Skin epidermis (tissue), 12 donors: ENCODE measurements around the gene TRMT112.
"Not testable (repeated sequence)": the region's sequence is repeated elsewhere in the genome, so short reads cannot be mapped to it uniquely, and the experiment has no call there.

Source experiments
- H3K27ac ChIP-seq, 21 experiments: fragments of 200-600 bp; sonication (generic) in 11 of 21; one replicate each; pipeline ENCODE4 v1.5.0; 2020; ENCODE audit warnings: mild to moderate bottlenecking in 3 of 21, inconsistent platforms in 2 of 21, moderate library complexity in 2 of 21
- H3K4me3 ChIP-seq, 7 experiments: fragments of 200-600 bp; sonication (generic) in 2 of 7; one replicate each; pipeline ENCODE4 v1.5.0; 2020; ENCODE audit warnings: inconsistent platforms in 2 of 7, mild to moderate bottlenecking in 2 of 7, moderate library complexity in 1 of 7

Gene TRMT112

DNA sequence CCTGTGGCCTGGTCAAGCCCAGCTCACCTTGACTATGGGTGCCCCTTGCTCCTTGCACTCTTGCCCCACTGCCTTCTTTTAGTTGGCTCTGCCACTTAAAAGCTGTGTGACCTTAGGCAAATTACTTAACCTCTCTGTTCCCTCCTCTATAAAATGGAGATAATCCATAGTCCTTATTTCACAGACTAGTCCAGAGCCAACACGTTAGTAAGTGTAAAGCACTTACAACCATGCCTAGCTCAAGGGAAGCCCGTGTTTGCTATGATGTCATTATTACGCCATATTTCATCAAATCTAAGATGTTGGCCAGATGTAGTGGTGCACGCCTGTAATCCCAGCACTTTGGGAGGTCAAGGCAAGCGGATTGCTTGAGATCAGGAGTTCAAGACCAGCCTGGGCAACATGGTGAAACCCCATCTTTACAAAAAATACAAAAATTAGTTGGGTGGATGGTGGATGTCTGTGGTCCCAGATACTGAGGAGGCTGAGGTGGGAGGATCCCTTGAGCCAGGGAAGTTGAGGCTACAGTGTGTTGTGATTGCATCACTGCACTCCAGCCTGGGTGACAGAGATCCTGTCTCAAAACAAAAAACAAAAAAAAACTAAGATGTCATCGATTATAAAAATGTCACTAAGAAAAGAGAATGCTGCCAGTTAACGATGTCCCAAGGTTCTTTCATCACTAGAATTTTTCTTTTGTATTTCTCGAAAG is 20.3 kb upstream of the TRMT112 start:
- Histone ChIP-seq H3K27ac (no peak overlapping the region), H3K4me3 (no peak overlapping the region)

GRCh38 chr11:64334764-64335735 is 17.7 kb upstream of the TRMT112 start:
- peak overlapping the region in 8 of 21 experiments; percentile 7 to 73 (median 48) for H3K27ac ChIP-seq
- no peak overlapping the region for H3K4me3 ChIP-seq

GRCh38 chr11:64333556-64333955 is 16.2 kb upstream of the TRMT112 start:
- Histone ChIP-seq H3K27ac (no peak overlapping the region), H3K4me3 (no peak overlapping the region)

DNA sequence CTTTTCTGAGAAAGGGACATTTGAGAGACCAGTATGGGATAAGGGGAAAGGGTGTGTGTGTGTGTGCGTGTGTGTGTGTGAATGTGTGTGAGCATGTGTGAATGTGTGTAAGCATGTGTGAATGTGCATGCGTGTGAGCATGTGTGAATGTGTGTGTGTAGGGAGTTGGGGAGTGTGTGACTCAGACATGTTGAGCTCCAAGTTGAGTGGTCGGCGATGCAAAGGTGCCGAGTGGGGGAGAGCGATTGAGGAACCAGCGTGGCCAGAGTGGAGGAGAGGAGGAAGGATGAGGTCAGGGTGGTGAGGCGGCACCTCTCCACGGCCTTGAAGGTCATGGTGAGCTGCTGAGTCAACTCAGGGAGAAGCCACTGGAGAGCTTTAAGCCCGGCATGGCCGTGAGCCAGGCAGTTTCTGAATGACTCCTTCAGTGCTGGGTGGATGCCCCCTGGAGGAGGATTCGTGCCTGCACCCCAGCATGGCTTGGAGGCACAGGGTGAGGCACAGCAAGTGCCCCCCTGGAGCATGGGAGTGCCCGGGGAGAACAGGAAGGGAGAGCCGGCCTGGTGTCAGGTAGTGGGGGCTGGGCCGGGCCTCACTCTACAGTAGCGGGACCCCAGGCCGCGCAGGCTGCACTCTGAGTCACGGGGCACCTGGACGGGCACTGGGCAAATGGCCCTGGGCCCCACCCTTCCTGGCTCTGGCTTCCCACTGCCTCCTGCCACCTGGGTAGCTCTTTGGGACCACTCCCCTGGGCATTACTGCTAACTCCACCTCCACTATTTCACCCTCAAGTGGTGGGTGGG is 14.4 kb upstream of the TRMT112 start:
- peak overlapping the region in 11 of 21 experiments; percentile 9 to 65 (median 31) for H3K27ac ChIP-seq
- H3K4me3 ChIP-seq = no peak overlapping the region

GRCh38 chr11:64330888-64331287 is 13.5 kb upstream of the TRMT112 start:
- Histone ChIP-seq H3K4me3 (no peak overlapping the region), H3K27ac (no peak overlapping the region)

- Histone ChIP-seq H3K27ac (no peak overlapping the region), H3K4me3 (no peak overlapping the region)
These were observed 10.6 kb upstream of the TRMT112 start for GRCh38 chr11:64327993-64328392.

DNA sequence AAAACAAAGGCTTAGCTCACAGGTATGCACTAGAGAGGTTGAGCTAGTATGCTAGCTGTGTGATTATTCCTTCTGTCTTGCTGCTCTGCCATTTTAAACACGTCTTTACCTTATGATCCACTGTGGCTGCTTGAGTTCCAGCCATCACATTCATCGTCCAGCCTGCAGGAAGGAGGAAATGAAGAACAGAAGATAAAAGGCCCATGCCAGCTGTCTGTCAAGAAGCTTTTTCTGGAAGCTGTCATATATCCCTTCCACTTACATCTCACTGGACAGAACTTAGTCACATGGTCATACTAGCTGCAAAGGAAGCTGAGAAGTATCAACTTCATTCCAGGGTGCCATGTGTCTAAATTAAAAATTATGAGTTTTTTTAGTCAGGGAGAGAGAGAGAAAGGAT is 10.0 kb upstream of the TRMT112 start:
- no peak overlapping the region for H3K27ac ChIP-seq
- H3K4me3 ChIP-seq = no peak overlapping the region

DNA sequence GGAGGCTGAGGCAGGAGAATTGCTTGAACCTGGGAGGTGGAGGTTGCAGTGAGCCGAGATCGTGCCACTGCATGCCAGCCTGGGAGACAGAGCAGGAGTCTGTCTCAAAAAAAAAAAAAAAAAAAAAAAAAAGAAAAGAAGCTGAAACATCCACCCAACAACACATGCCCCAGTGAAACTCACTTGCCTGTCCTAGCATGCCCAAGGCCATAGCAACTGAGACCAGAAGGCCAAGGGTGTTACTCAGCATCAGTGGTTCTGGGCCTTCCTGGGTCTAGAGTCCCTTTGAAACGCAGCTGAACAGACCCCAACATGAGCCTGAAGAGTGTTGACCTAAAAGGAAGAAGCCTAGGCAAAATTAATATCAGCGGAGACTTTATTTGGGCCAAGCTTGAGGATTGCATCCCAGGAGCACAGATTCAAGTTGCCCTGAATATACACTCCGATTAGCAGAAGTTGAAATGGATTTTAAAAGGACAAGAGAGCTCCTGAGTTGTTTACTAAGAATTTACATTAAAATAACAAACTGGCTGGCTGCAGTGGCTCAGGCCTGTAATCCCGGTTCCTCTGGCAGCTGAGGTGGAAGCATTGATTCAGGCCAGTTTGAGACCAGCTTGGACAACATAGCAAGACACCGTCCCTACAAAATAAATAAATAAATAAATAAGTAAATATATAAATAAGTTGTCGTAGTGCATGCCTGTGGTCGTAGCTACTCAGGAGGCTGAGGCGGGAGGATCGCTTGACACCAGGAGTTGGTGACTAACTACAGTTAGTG is 7.5 kb upstream of the TRMT112 start:
- no peak overlapping the region for H3K4me3 ChIP-seq
- peak overlapping the region in 7 of 21 experiments; percentile 14 to 62 (median 35) for H3K27ac ChIP-seq

DNA sequence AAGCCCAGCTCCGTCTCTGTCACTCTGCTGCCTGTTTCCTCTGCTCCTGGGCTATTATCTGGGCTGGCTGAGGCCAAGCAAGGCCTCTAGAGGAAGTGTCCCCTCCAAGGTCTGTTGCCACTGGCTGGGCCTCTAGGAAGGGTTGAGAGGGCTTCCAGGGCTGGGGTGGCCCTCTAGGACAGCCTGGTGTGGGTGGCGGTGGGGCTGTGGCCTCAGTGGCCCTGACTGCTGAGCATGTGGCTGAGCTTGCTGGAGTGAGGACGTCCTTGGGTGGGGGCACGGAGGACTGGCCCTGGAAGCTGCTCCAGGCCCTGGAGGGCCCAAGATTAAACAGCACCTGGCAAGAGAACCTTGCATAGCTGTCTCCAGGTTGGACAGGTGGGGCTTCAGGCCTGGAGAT is 6.6 kb upstream of the TRMT112 start:
- peak overlapping the region in 5 of 21 experiments; percentile 2 to 34 (median 25) for H3K27ac ChIP-seq
- H3K4me3 ChIP-seq = not testable (repeated sequence)

DNA sequence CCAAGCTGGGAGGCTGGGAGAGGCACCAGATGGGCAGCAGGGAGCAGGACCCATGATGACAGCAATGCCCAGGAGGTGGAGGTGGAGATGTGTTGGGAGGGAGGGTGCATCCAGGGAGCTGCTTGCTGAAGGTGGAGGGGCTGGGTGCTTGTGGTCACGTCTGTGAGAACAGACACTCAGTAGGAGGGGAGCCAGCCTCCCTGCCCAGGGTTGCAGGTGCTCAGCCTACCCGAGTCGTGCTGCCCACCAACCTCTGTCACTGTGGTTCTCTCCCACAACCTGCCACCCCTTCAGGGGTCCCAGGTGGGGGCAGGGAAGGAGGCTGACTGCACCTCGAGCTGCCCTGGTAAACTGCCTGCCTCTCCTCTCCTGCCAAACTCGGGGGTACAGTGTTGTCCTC is 6.0 kb upstream of the TRMT112 start:
- H3K4me3 ChIP-seq = no peak overlapping the region
- no peak overlapping the region for H3K27ac ChIP-seq

DNA sequence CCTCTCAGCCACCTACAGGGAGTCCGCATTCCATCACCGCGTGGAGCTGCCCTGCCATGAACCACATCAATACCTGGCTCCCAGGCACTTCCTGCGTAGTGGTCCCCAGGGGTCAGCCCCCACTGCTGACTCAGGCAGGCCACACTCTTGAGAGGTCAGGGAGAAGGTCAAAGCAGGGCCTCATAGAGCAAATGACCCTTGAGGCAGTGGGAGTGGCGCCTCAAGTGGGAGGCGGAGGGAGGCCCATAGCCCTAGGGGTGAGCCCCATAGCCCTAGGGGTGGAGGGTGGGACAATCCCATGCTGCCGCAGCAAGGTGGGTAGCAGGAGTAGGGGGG is 5.5 kb upstream of the TRMT112 start:
- Histone ChIP-seq H3K4me3 (no peak overlapping the region), H3K27ac (peak overlapping the region in 2 of 21 experiments; percentile 3 to 24)

DNA sequence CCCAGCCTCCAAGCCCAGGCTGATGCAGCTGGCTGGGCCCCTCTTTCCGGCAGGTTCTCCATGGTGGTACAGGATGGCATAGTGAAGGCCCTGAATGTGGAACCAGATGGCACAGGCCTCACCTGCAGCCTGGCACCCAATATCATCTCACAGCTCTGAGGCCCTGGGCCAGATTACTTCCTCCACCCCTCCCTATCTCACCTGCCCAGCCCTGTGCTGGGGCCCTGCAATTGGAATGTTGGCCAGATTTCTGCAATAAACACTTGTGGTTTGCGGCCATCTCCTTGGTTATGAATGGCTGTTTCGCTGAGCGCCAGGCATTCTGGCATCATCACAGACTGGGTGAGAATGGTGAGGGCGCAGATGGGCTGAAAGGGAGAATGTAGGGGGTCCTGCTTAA is 4.2 kb upstream of the TRMT112 start:
- Histone ChIP-seq H3K27ac (peak overlapping the region in 11 of 21 experiments; percentile 2 to 69 (median 38)), H3K4me3 (no peak overlapping the region)

DNA sequence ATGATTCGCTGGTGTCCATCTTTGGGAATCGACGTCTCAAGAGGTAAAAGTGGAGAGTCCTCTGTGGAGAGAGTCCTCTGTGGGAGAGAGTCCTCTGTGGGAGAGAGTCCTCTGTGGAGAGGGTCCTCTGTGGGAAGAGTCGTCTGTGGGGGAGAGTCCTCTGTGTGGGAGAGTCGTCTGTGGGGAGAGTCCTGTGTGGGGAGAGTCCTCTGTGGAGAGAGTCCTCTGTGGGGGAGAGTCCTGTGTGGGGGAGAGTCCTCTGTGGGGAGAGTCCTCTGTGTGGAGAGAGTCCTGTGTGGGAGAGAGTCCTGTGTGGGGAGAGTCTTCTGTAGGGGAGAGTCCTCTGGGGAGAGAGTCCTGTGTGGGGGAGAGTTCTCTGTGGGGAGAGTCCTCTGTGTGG is 3.7 kb upstream of the TRMT112 start:
- H3K27ac ChIP-seq = peak overlapping the region in 12 of 21 experiments; percentile 2 to 69 (median 38)
- no peak overlapping the region for H3K4me3 ChIP-seq

DNA sequence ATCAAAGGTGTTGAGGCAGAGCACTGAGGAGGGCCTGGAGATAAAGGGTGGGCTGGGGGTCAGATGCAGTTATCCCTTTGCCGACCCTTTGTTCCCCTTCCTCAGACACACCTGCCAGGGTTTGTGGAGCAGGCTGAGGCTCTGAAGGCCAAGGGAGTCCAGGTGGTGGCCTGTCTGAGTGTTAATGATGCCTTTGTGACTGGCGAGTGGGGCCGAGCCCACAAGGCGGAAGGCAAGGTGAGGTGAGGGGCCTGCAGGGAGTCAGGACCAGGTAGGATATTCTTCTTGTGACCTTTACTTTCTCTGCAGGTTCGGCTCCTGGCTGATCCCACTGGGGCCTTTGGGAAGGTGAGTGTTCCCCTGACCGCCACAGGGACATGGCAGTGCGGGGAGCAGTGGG is 3.2 kb upstream of the TRMT112 start:
- H3K4me3 ChIP-seq = no peak overlapping the region
- peak overlapping the region in 6 of 21 experiments; percentile 2 to 55 (median 25) for H3K27ac ChIP-seq

- H3K27ac ChIP-seq = peak overlapping the region; percentile 81 to 98 (median 92)
- H3K4me3 ChIP-seq = peak overlapping the region; percentile 51 to 87 (median 68)
These were observed 1.7 kb upstream of the TRMT112 start for GRCh38 chr11:64318766-64319761.

- peak within 1 kb of the TSS; percentile 81 to 98 (median 92) for H3K27ac ChIP-seq
- H3K4me3 ChIP-seq = peak within 1 kb of the TSS; percentile 51 to 87 (median 68)
These were observed 804 bp upstream of the TRMT112 start, which contains the start of gene PRDX5 for GRCh38 chr11:64317961-64318765. PRDX5 (plus strand) TSS chr11:64318121; CDS start chr11:64318216, 95 bp downstream.
